PFSK-1 (cell line): ENCODE results near the gene PRM3.

ENCODE experiments used
- FOXP2 ChIP-seq: optimal IDR thresholded peaks from 2 replicates; pipeline ENCODE3; 2011; ENCODE audit warnings: borderline replicate concordance, control low read depth, inconsistent platforms; ENCODE audit not compliant: insufficient read depth; ENCODE audit errors: extremely low read length, extremely low read depth
- POLR2AphosphoS5 ChIP-seq: IDR thresholded peaks from 2 replicates; pipeline ENCODE4 v1.6.1; 2012; ENCODE audit warnings: low read depth, mild to moderate bottlenecking, control low read depth, low read length, moderate library complexity
- REST ChIP-seq, 2 experiments: IDR thresholded peaks; 2 replicates each; pipeline versions ENCODE4 v1.6.1 to v1.8.0; 2011 to 2012; ENCODE audit warnings: low read depth in 2 of 2, low read length in 2 of 2, control low read depth in 1 of 2, inconsistent platforms in 1 of 2, mild to moderate bottlenecking in 1 of 2, moderate library complexity in 1 of 2; ENCODE audit not compliant: insufficient read depth in 1 of 2
- SIN3A ChIP-seq: IDR thresholded peaks from 2 replicates; pipeline ENCODE4 v1.6.1; 2012; ENCODE audit warnings: mild to moderate bottlenecking, low read length, moderate library complexity, borderline replicate concordance; ENCODE audit not compliant: insufficient read depth
- TAF1 ChIP-seq: IDR thresholded peaks from 2 replicates; pipeline ENCODE4 v1.6.1; 2012; ENCODE audit warnings: low read length, control low read depth, borderline replicate concordance; ENCODE audit not compliant: insufficient read depth

The PRM3 gene

GRCh38 chr16:11319529-11320146 lies 46.2 kb upstream of the PRM3 start:
- TF ChIP-seq REST (IDR thresholded peaks at IDR 0.05; ENCODE audit: insufficient read depth in 1 of 2, low read depth in 2 of 2, low read length in 2 of 2) (no peak), SIN3A (no peak), POLR2AphosphoS5 (no peak), FOXP2 (no peak), TAF1 (no peak)

- TF ChIP-seq SIN3A (no peak), FOXP2 (no peak), POLR2AphosphoS5 (no peak), TAF1 (no peak), REST (IDR thresholded peaks at IDR 0.05; ENCODE audit: insufficient read depth in 1 of 2, low read depth in 2 of 2, low read length in 2 of 2) (no peak)
Measured at GRCh38 chr16:11318817-11319216, 45.4 kb upstream of the PRM3 start.

- TF ChIP-seq SIN3A (no peak), FOXP2 (no peak), REST (IDR thresholded peaks at IDR 0.05; ENCODE audit: insufficient read depth in 1 of 2, low read depth in 2 of 2, low read length in 2 of 2) (no peak), TAF1 (no peak), POLR2AphosphoS5 (no peak)
Measured at GRCh38 chr16:11316331-11317015, 43.0 kb upstream of the PRM3 start.

GRCh38 chr16:11315510-11315909 lies 42.1 kb upstream of the PRM3 start:
- no peak for TF ChIP-seq FOXP2
- TF ChIP-seq POLR2AphosphoS5 = no peak

- TF ChIP-seq POLR2AphosphoS5 = no peak
- no peak for TF ChIP-seq TAF1
- TF ChIP-seq REST (IDR thresholded peaks at IDR 0.05; ENCODE audit: insufficient read depth in 1 of 2, low read depth in 2 of 2, low read length in 2 of 2) = no peak
- TF ChIP-seq FOXP2 = no peak
- no peak for TF ChIP-seq SIN3A
Measured at GRCh38 chr16:11314309-11314894, 41.0 kb upstream of the PRM3 start.
